ENCODE data around the gene LTB. TPM values are rescaled to one million over a fixed set of nuclear protein-coding genes. Genes with fewer than 3 reads are reported as not detected.

LTB gene
- total and polyA plus RNA-seq, 9 of the 15 experiments (the other 6 are each of a cell fraction or from before 2014, with no cell fraction given): 0.07 to 0.51 TPM; not detected in 7

DNA sequence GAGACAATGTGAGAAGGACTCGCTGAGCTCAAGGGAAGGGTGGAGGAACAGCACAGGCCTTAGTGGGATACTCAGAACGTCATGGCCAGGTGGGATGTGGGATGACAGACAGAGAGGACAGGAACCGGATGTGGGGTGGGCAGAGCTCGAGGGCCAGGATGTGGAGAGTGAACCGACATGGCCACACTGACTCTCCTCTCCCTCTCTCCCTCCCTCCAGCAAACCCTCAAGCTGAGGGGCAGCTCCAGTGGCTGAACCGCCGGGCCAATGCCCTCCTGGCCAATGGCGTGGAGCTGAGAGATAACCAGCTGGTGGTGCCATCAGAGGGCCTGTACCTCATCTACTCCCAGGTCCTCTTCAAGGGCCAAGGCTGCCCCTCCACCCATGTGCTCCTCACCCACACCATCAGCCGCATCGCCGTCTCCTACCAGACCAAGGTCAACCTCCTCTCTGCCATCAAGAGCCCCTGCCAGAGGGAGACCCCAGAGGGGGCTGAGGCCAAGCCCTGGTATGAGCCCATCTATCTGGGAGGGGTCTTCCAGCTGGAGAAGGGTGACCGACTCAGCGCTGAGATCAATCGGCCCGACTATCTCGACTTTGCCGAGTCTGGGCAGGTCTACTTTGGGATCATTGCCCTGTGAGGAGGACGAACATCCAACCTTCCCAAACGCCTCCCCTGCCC, 5.2 kb downstream of the LTB start (continued):
- TF ChIP-seq, protein P1, sequence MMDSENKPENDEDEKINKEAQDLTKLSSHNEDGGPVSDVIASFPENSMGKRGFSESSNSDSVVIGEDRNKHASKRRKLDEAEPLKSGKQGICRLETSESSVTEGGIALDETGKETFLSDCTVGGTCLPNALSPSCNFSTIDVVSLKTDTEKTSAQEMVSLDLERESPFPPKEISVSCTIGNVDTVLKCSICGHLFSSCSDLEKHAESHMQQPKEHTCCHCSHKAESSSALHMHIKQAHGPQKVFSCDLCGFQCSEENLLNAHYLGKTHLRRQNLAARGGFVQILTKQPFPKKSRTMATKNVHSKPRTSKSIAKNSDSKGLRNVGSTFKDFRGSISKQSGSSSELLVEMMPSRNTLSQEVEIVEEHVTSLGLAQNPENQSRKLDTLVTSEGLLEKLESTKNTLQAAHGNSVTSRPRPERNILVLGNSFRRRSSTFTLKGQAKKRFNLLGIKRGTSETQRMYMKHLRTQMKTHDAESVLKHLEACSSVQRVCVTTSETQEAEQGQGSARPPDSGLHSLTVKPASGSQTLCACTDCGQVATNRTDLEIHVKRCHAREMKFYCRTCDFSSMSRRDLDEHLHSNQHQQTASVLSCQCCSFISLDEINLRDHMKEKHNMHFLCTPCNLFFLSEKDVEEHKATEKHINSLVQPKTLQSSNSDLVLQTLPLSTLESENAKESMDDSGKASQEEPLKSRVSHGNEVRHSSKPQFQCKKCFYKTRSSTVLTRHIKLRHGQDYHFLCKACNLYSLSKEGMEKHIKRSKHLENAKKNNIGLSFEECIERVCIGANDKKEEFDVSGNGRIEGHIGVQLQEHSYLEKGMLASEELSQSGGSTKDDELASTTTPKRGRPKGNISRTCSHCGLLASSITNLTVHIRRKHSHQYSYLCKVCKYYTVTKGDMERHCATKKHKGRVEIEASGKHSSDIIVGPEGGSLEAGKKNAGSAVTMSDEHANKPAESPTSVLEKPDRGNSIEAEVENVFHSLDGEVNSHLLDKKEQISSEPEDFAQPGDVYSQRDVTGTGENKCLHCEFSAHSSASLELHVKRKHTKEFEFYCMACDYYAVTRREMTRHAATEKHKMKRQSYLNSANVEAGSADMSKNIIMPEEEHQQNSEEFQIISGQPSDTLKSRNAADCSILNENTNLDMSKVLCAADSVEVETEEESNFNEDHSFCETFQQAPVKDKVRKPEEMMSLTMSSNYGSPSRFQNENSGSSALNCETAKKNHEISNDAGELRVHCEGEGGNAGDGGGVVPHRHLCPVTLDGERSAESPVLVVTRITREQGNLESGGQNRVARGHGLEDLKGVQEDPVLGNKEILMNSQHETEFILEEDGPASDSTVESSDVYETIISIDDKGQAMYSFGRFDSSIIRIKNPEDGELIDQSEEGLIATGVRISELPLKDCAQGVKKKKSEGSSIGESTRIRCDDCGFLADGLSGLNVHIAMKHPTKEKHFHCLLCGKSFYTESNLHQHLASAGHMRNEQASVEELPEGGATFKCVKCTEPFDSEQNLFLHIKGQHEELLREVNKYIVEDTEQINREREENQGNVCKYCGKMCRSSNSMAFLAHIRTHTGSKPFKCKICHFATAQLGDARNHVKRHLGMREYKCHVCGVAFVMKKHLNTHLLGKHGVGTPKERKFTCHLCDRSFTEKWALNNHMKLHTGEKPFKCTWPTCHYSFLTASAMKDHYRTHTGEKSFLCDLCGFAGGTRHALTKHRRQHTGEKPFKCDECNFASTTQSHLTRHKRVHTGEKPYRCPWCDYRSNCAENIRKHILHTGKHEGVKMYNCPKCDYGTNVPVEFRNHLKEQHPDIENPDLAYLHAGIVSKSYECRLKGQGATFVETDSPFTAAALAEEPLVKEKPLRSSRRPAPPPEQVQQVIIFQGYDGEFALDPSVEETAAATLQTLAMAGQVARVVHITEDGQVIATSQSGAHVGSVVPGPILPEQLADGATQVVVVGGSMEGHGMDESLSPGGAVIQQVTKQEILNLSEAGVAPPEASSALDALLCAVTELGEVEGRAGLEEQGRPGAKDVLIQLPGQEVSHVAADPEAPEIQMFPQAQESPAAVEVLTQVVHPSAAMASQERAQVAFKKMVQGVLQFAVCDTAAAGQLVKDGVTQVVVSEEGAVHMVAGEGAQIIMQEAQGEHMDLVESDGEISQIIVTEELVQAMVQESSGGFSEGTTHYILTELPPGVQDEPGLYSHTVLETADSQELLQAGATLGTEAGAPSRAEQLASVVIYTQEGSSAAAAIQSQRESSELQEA (IDR thresholded peaks at IDR 0.05; ENCODE audit: low read depth): no peak

All from K562 (cell line).